Stimulated activated CD4-positive, alpha-beta T cell treated with anti-CD3 and anti-CD28 coated beads, Interleukin-12 subunit alpha, Interleukin-12 subunit beta, amount 100 ng/mL, for 24 hours (primary cell): ENCODE results near the gene MRPS5.

Source experiments
- DNase-seq, 2 experiments: peaks; one replicate each; pipeline ENCODE4 v3.0.0-alpha.2; 2020; ENCODE audit warnings: low read depth in 2 of 2

Gene MRPS5

DNA sequence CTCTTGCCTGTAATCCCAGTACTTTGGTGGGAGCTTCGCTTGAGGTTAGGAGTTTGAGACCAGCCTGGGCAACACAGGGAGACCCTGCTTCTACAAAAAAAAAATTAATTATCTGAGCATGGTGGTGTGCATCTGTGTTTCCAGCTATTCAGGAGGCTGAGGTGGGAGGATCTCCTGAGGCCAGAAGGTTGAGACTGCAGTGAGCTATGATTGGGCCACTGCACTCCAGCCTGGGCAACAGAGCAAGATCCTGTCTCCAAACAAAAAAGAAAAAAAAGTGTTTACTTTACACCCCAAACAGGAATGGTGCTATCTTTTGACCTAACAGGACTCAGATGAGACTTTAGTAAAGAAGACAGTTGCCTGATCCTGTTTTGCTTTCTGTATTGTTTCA is 60.5 kb downstream of the MRPS5 start:
- DNase-seq, result no peak

- no peak for DNase-seq
Observed at GRCh38 chr2:95060446-95061118, 61.0 kb downstream of the MRPS5 start.

- DNase-seq, result no peak
Observed at GRCh38 chr2:95059656-95060370, 61.8 kb downstream of the MRPS5 start.

- DNase-seq, result no peak
Observed at GRCh38 chr2:95058989-95059641, 62.5 kb downstream of the MRPS5 start.

- DNase-seq, result no peak
Observed at GRCh38 chr2:95058466-95058988, 63.1 kb downstream of the MRPS5 start.

GRCh38 chr2:95057535-95058370 is 63.9 kb downstream of the MRPS5 start:
- no peak for DNase-seq

- DNase-seq, result no peak
Observed at GRCh38 chr2:95056461-95057459, 64.8 kb downstream of the MRPS5 start.

DNA sequence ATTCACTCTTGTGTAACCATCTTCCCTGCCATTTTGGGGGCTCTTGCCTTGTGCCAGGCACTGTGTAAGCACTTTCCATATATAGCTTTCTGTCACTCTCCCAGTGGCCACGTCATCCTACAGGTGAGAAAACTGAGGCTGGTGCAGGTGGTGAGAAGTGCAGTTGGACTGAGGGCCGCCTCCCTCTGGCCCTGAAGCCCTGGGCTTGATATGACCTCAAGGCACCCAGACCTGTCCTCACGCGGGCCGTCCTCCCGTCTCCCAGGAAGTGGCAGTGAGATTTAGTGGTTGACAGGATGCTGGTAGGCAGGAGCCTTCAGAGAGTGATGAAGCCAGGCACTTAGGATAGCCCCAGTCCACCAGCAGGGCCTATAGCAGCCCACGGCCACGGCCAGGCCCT is 65.6 kb downstream of the MRPS5 start:
- DNase-seq, result no peak

- no peak for DNase-seq
Observed at GRCh38 chr2:95055262-95055661, 66.3 kb downstream of the MRPS5 start.

DNA sequence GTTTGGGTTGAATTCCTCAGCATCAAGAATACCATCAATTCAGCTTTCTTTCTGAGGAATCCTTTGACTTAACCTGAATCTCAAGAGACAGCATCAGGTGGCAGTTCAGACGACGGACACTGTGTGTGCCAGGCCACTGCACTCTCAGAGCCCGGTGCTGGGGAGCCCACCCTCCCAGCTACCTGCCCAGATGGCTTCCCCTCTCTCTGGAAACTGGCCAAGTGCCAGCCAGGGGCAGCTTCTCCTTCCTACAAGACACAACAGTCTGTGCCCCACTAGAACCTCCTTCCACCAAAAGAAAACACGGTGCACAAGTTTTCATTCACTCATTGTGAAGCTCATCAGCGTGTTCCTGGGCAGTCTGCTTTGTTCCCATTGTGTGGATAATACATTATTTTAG is 67.6 kb downstream of the MRPS5 start:
- no peak for DNase-seq

- DNase-seq, result no peak
Observed at GRCh38 chr2:95053543-95053942, 68.1 kb downstream of the MRPS5 start.

GRCh38 chr2:95052804-95053479 is 68.7 kb downstream of the MRPS5 start:
- no peak for DNase-seq

GRCh38 chr2:95052307-95052706 is 69.3 kb downstream of the MRPS5 start:
- no peak for DNase-seq

DNA sequence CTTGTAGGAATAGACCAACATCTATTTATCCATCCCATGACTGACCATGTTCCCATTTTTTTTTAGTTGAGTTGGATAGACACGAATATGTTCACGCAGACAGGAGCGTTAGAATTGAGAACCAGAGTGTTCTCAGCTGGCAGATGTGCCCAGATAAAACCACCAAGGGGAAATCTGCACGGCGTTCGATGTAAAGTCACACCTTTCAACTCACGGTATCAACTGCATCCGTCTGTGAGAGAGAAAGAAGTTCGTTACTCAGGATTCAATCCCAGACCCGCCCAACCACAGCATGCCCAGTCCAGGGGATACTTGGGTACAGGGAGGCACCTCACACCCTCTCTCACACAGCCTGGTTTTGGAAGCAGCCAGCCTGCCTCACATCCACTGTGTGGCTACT is 70.0 kb downstream of the MRPS5 start:
- DNase-seq, result no peak

DNA sequence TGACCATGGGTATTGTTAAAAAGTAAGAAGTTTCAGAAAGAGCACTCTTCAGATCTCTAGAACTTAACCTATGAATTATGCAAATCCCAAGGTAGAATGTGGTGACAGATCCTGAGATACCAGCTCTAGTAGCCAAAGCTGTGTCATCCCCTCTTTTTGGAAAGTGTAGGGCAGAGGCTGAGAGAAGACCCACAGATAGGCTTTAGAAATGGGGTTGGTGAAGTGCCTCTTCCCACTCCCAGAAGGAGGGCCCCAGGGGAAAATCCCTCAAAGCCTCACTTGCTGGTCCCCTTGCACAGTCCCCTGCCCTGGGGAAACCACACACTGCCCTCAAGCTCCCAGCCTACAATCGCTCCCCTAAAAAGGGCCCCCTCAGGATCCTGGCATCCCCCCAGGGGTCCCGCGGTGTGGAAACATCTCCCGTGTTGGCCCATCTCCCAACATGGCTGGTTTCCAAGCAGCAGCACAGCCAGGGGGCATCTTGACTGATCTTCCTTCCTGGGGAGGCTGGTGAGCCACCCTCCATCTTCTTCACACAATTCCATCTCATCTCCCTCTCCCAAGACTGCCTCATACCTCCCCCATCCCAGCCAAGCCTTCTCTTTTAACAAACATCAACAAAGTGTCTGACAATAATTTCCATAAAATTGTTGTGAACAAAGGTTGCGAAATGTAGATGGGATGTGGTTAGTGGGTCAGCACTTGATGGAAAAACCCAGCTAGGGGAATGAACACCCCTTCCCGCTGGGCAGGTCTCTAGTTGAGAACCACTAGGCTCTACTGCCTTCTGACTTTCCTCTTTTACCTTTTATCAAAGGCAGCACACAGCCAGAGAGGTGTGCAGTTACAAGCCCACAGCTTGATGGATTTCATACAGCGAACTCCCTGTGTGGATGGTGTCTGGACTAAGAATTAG is 71.0 kb downstream of the MRPS5 start:
- DNase-seq, result no peak

- DNase-seq, result no peak
Observed at GRCh38 chr2:95049961-95050360, 71.6 kb downstream of the MRPS5 start.

DNA sequence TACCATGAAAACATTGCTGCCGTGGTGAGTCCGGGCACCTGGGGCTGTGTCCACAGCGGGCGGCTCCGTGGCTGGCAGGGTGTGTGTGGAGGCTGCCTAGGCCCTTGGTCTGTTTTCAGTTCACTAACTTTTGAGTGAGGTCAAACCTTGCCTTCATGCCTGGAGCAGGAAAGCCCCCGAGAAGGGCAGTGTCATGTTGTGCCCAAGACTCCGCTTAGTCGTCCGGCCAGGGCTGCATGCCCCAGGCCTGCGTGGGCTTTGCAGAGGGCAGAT is 72.0 kb downstream of the MRPS5 start:
- no peak for DNase-seq

GRCh38 chr2:95048825-95049682 is 72.6 kb downstream of the MRPS5 start:
- no peak for DNase-seq
